GM12878 (cell line): ENCODE measurements around the gene ASAP2. TPM values are rescaled to one million over a fixed set of nuclear protein-coding genes. Genes with fewer than 3 reads are reported as not detected.

ENCODE experiments used
- ATAC-seq: fragments of 200-7000 bp; cut with Tn5 transposase; 3 replicates; pipeline ENCODE4 v1.9.1; 2020; ENCODE audit warnings: mild to moderate bottlenecking, moderate library complexity
- BruUV-seq: library from RNA; stranded (reverse); fragments of 400-500 nt; replicated peaks from 2 replicates; lab custom pipeline; 2021; lab: Mats Ljungman, UMichigan
- CTCF ChIA-PET: fragments of 300-600 bp; sonication (Branson Sonifier 250); formaldehyde crosslinking; extraction: SDS; loops from one replicate; lab custom pipeline; 2021; ENCODE audit warnings: inconsistent platforms; lab: Yijun Ruan, JAX
- POLR2A ChIA-PET: fragments of 350-600 bp; formaldehyde crosslinking; extraction: SDS; loops from one replicate; lab custom pipeline; 2021; ENCODE audit warnings: inconsistent platforms; lab: Charles Lee
- RAD21 ChIA-PET: fragments of 300-600 bp; sonication (Branson Sonifier 250); formaldehyde crosslinking; loops from one replicate; lab custom pipeline; 2023; ENCODE audit warnings: antibody characterized with exemption; ENCODE audit not compliant: unreplicated experiment; lab: Charles Lee
- SMC1A ChIA-PET: fragments of 300-600 bp; sonication (Branson Sonifier 250); formaldehyde crosslinking; loops from one replicate; lab custom pipeline; 2023; ENCODE audit not compliant: unreplicated experiment, uncharacterized antibody; lab: Charles Lee
- DNase-seq: peaks from one replicate; pipeline ENCODE4 v3.0.0-alpha.2; 2011; ENCODE audit warnings: low read depth, low spot score
- FAIRE-seq: peaks from 3 replicates; lab custom pipeline; 2011; peaks lifted over from hg19 to GRCh38; lab: Jason Lieb, UNC
- H2AFZ ChIP-seq: 2 replicates; pipeline ENCODE4 v1.6.0; 2011; ENCODE audit warnings: low read depth, low read length, control low read depth; ENCODE audit not compliant: control insufficient read depth
- H3K27ac ChIP-seq: 2 replicates; pipeline ENCODE4 v1.5.1; 2011; ENCODE audit warnings: control low read depth; ENCODE audit not compliant: control insufficient read depth, insufficient read depth
- H3K27me3 ChIP-seq, 2 experiments: replicated peaks in 1 of 2; 2 replicates each; pipeline versions ENCODE4 v1.6.0 to v1.6.1; 2011; ENCODE audit warnings: low read length in 1 of 2; ENCODE audit not compliant: control insufficient read depth in 2 of 2, insufficient read depth in 2 of 2
- H3K36me3 ChIP-seq, 2 experiments: 2 replicates each; pipeline ENCODE4 v1.5.1; 2011; ENCODE audit warnings: low read length in 1 of 2; ENCODE audit not compliant: control insufficient read depth in 2 of 2, insufficient read depth in 2 of 2
- H3K4me1 ChIP-seq: 2 replicates; pipeline ENCODE4 v1.6.1; 2011; ENCODE audit warnings: mild to moderate bottlenecking, low read length, moderate library complexity, mixed read lengths; ENCODE audit not compliant: control insufficient read depth, insufficient read depth
- H3K4me2 ChIP-seq: 2 replicates; pipeline ENCODE4 v1.6.0; 2011; ENCODE audit warnings: control low read depth; ENCODE audit not compliant: control insufficient read depth, insufficient read depth
- H3K4me3 ChIP-seq: fragments of 200-600 bp; sonication (generic); 2 replicates; pipeline ENCODE4 v1.5.1; 2016
- H3K79me2 ChIP-seq: 2 replicates; pipeline ENCODE4 v1.6.0; 2011; ENCODE audit warnings: low read length; ENCODE audit not compliant: control insufficient read depth, insufficient read depth
- H3K9ac ChIP-seq: 2 replicates; pipeline ENCODE4 v1.8.0; 2011; ENCODE audit warnings: low read length, control low read depth, mixed read lengths; ENCODE audit not compliant: control insufficient read depth, insufficient read depth
- H3K9me3 ChIP-seq: replicated peaks from 3 replicates; pipeline ENCODE4 v1.5.1; 2011; ENCODE audit warnings: mild to moderate bottlenecking, low read length; ENCODE audit not compliant: control insufficient read depth, insufficient read depth
- H4K20me1 ChIP-seq: 2 replicates; pipeline ENCODE4 v1.6.0; 2011; ENCODE audit not compliant: control insufficient read depth, insufficient read depth
- EZH2 ChIP-seq: IDR thresholded peaks from 2 replicates; pipeline ENCODE4 v1.6.1; 2012; ENCODE audit warnings: low read depth, mild to moderate bottlenecking, control low read depth, inconsistent platforms, low read length, borderline replicate concordance; ENCODE audit not compliant: control insufficient read depth
- MEF2A ChIP-seq: IDR thresholded peaks from 2 replicates; pipeline ENCODE4 v1.6.1; 2011; ENCODE audit warnings: low read depth, mild to moderate bottlenecking, low read length, moderate library complexity; ENCODE audit not compliant: insufficient read depth
- POLR2A ChIP-seq: IDR thresholded peaks from 2 replicates; pipeline ENCODE4 v1.6.1; 2011; ENCODE audit warnings: low read depth, mild to moderate bottlenecking, low read length
- WGBS: methylation state at CpG from one replicate; pipeline ENCODE4 v1.1.6; 2016; ENCODE audit warnings: low lambda C conversion rate; ENCODE audit not compliant: insufficient replicate concordance, insufficient coverage; ENCODE audit errors: missing lambda C conversion rate; 5-methylcytosine and 5-hydroxymethylcytosine counted together
- in situ Hi-C: fragments of 300-500 bp; cut with MboI; formaldehyde crosslinking; loops from 9 replicates; pipeline ENCODE4 v1.14.3; 2018; ENCODE audit warnings: mixed read lengths
- intact Hi-C: fragments of 100-400 bp; cut with micrococcal nuclease; formaldehyde crosslinking; loops from one replicate; pipeline ENCODE4 v1.14.2; 2022; ENCODE audit not compliant: unreplicated experiment
- polyA plus RNA-seq, 11 experiments: library from polyadenylated mRNA; depleted of rRNA in 4 of 11; unstranded in 6 of 11; stranded (reverse) in 5 of 11; fragments of >200 nt; fragmentation: Nextera tagmentation in 4 of 11; fragmentation: Illumina TruSeq in 1 of 11; extraction: Ambion mirVana in 4 of 11; extraction: Trizol in 1 of 11; gene quantifications; 1 replicate in 1 of 11; 2 replicates in 10 of 11; pipeline versions ENCODE4 v1.2.1 to v1.2.3, GENCODE V29; 2011 to 2016; ENCODE audit warnings: inconsistent platforms in 2 of 11, missing spikeins in 2 of 11, low read depth in 1 of 11
- total RNA-seq, 4 experiments: library from RNA; depleted of rRNA in 3 of 4; stranded (reverse); fragments of >200 nt in 3 of 4; fragmentation: Illumina TruSeq in 1 of 4; extraction: Trizol in 1 of 4; gene quantifications; 2 replicates each; pipeline versions ENCODE4 v1.2.1 to v1.2.3, GENCODE V29; 2013 to 2021

ASAP2 gene
- total and polyA plus RNA-seq, 10 of the 15 experiments (the other 5 are each of a cell fraction or from before 2014, with no cell fraction given), result 0.05 to 0.27 (median 0.07) TPM; not detected in 4

- no peak for FAIRE-seq
- WGBS, result 42% methylated on average over 4 of the region's 4 CpGs
- Histone ChIP-seq H3K9me3 (no peaks in the 10 kb centered on the region), H3K27ac (no peak overlapping the region), H3K4me3 (no peak overlapping the region), H3K4me2 (no peak overlapping the region)
- CTCF ChIA-PET, result interaction anchor here (0.6 to 1.1 kb wide), 3 partner anchors 9 to 263 kb away, joined by 3 to 5 read pairs (median 3); no protein-coding TSS in a partner anchor
- TF ChIP-seq MEF2A (no peak), POLR2A (no peak)
- TF ChIP-seq, all 136 proteins: peak for 0
- Histone ChIP-seq H4K20me1 (no peaks in the 10 kb centered on the region), H3K36me3 (no peaks in the 10 kb centered on the region), H3K27me3 (peaks cover 3 to 14% of the 10 kb centered on the region in 2 experiments; a peak in 3 of 4 replicates), H3K9ac (no peak overlapping the region), H2AFZ (no peak overlapping the region), H3K4me1 (no peaks in the 10 kb centered on the region), H3K79me2 (no peaks in the 10 kb centered on the region)
- ChIA-PET POLR2A (interaction anchor here (0.5 kb wide), 1 partner anchor 22 kb away, joined by 3 read pairs; no protein-coding TSS in a partner anchor), RAD21 (no interaction called here), SMC1A (no interaction called here)
- DNase-seq (no peak), ATAC-seq (no peak)
- intact Hi-C loops (no loop called here), in situ Hi-C loops (no loop called here)
- no TSS peak for BruUV-seq
Observed at GRCh38 chr2:9355716-9356115, 149.1 kb downstream of the ASAP2 start.

- RAD21 ChIA-PET, result no interaction called here
- Histone ChIP-seq H3K27me3 (peaks cover 2 to 14% of the 10 kb centered on the region in 2 experiments; a peak in 3 of 4 replicates), H3K4me1 (no peaks in the 10 kb centered on the region), H3K9me3 (no peaks in the 10 kb centered on the region), H3K4me2 (0 out of 2 replicates have a peak overlapping the region, but pooled peaks have one; percentile 27), H3K79me2 (no peaks in the 10 kb centered on the region), H3K27ac (no peak overlapping the region), H2AFZ (no peak overlapping the region), H3K9ac (no peak overlapping the region), H4K20me1 (no peaks in the 10 kb centered on the region), H3K4me3 (no peak overlapping the region), H3K36me3 (no peaks in the 10 kb centered on the region)
- in situ Hi-C loops (no loop called here), intact Hi-C loops (no loop called here)
- CTCF ChIA-PET, result interaction anchor here (1.1 kb wide), 1 partner anchor 10 kb away, joined by 5 read pairs; no protein-coding TSS in a partner anchor
- DNase-seq (no peak), FAIRE-seq (no peak), ATAC-seq (no peak)
- no TSS peak for BruUV-seq
- SMC1A ChIA-PET, result no interaction called here
- WGBS, result 21% methylated on average over 11 of the region's 11 CpGs
- POLR2A ChIA-PET, result no interaction called here
- TF ChIP-seq EZH2, result no peak
Observed at GRCh38 chr2:9356261-9356660, 149.6 kb downstream of the ASAP2 start.
